PFSK-1 (cell line): Measurements from ENCODE around the gene NRCAM.

ENCODE experiments used
- FOXP2 ChIP-seq: optimal IDR thresholded peaks from 2 replicates; pipeline ENCODE3; 2011; ENCODE audit warnings: borderline replicate concordance, control low read depth, inconsistent platforms; ENCODE audit not compliant: insufficient read depth; ENCODE audit errors: extremely low read length, extremely low read depth
- POLR2AphosphoS5 ChIP-seq: IDR thresholded peaks from 2 replicates; pipeline ENCODE4 v1.6.1; 2012; ENCODE audit warnings: low read depth, mild to moderate bottlenecking, control low read depth, low read length, moderate library complexity
- SIN3A ChIP-seq: IDR thresholded peaks from 2 replicates; pipeline ENCODE4 v1.6.1; 2012; ENCODE audit warnings: mild to moderate bottlenecking, low read length, moderate library complexity, borderline replicate concordance; ENCODE audit not compliant: insufficient read depth
- TAF1 ChIP-seq: IDR thresholded peaks from 2 replicates; pipeline ENCODE4 v1.6.1; 2012; ENCODE audit warnings: low read length, control low read depth, borderline replicate concordance; ENCODE audit not compliant: insufficient read depth
- TF ChIP-seq, protein P1 (sequence below), 2 experiments: IDR thresholded peaks; 2 replicates each; pipeline versions ENCODE4 v1.6.1 to v1.8.0; 2011 to 2012; ENCODE audit warnings: low read depth in 2 of 2, low read length in 2 of 2, control low read depth in 1 of 2, inconsistent platforms in 1 of 2, mild to moderate bottlenecking in 1 of 2, moderate library complexity in 1 of 2; ENCODE audit not compliant: insufficient read depth in 1 of 2

NRCAM gene

GRCh38 chr7:108436906-108437305, 19.3 kb downstream of the NRCAM start:
- TF ChIP-seq SIN3A: no peak
- no peak for TF ChIP-seq TAF1
- TF ChIP-seq FOXP2: no peak
- TF ChIP-seq, protein P1, sequence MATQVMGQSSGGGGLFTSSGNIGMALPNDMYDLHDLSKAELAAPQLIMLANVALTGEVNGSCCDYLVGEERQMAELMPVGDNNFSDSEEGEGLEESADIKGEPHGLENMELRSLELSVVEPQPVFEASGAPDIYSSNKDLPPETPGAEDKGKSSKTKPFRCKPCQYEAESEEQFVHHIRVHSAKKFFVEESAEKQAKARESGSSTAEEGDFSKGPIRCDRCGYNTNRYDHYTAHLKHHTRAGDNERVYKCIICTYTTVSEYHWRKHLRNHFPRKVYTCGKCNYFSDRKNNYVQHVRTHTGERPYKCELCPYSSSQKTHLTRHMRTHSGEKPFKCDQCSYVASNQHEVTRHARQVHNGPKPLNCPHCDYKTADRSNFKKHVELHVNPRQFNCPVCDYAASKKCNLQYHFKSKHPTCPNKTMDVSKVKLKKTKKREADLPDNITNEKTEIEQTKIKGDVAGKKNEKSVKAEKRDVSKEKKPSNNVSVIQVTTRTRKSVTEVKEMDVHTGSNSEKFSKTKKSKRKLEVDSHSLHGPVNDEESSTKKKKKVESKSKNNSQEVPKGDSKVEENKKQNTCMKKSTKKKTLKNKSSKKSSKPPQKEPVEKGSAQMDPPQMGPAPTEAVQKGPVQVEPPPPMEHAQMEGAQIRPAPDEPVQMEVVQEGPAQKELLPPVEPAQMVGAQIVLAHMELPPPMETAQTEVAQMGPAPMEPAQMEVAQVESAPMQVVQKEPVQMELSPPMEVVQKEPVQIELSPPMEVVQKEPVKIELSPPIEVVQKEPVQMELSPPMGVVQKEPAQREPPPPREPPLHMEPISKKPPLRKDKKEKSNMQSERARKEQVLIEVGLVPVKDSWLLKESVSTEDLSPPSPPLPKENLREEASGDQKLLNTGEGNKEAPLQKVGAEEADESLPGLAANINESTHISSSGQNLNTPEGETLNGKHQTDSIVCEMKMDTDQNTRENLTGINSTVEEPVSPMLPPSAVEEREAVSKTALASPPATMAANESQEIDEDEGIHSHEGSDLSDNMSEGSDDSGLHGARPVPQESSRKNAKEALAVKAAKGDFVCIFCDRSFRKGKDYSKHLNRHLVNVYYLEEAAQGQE (IDR thresholded peaks at IDR 0.05; ENCODE audit: insufficient read depth in 1 of 2, low read depth in 2 of 2, low read length in 2 of 2): no peak
- TF ChIP-seq POLR2AphosphoS5: no peak

- TF ChIP-seq TAF1 (no peak), POLR2AphosphoS5 (no peak), FOXP2 (no peak), SIN3A (no peak)
- TF ChIP-seq, protein P1 (IDR thresholded peaks at IDR 0.05; ENCODE audit: insufficient read depth in 1 of 2, low read depth in 2 of 2, low read length in 2 of 2): no peak
Measured at GRCh38 chr7:108434010-108434409, 22.2 kb downstream of the NRCAM start.

DNA sequence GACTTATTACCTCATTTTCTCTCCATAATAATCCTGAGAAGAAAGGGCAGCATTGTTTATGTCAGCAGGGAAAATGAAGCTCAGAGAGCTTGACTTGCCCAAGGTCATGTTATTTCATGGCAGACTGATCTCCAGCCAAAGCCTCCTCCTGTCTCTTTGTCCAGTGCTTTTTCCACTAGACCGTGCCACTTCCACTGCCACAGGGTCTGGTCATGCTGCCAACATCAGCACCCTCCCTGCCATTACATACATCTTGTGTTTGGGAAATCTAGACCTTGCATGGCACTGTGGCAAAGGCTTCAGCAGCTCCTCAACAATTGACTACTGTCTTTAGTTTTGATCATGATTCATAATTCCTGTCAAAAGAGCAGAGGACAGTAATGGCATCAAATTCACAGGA, 25.1 kb downstream of the NRCAM start:
- TF ChIP-seq SIN3A: no peak
- TF ChIP-seq FOXP2: no peak
- TF ChIP-seq POLR2AphosphoS5: no peak
- TF ChIP-seq, protein P1 (IDR thresholded peaks at IDR 0.05; ENCODE audit: insufficient read depth in 1 of 2, low read depth in 2 of 2, low read length in 2 of 2): no peak

DNA sequence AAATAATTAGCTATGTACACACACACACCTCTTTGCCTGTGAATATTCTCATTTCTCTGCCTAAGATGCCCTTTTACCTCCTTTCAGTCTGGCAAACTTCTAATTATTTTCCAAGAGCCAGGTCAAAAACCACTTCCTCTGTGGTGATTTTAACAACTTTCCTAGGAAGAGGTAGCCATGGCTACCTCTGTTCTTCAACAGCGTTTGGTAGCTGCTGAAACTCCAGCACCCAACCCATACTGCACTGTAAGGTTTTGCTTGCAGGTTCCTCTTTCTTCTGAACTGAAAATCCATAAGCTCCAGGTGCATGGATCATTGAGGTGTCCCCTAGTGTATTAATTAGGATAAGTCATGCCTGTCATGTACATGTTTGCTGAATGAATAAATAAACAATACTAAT, 25.6 kb downstream of the NRCAM start:
- TF ChIP-seq FOXP2 (no peak), TAF1 (no peak), POLR2AphosphoS5 (no peak)
- TF ChIP-seq, protein P1 (IDR thresholded peaks at IDR 0.05; ENCODE audit: insufficient read depth in 1 of 2, low read depth in 2 of 2, low read length in 2 of 2): no peak

DNA sequence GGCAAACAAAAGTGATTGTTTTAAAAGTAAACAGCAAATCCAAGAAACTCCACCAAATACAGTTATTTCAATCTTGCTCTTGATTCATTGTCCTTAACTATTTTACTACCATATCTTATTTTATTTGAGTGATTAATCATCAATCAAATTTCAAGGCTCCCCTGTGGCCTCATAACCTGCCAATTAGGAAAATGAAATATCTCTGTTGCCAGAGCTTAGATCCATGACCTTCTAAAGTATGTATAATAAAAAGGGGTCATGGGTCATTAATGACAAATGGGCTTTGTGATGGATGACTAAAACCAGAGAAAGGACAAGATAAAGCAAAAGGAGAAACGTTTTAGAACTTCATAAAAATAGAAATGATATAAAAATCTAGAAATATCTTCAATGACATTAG, 28.5 kb downstream of the NRCAM start:
- TF ChIP-seq SIN3A (no peak), POLR2AphosphoS5 (no peak), FOXP2 (no peak), TAF1 (no peak)
- TF ChIP-seq, protein P1 (IDR thresholded peaks at IDR 0.05; ENCODE audit: insufficient read depth in 1 of 2, low read depth in 2 of 2, low read length in 2 of 2): no peak
